HEK293T (cell line): Measurements from ENCODE around the gene CDY2B.
"Not testable (repeated sequence)": the region's sequence is repeated elsewhere in the genome, so short reads cannot be mapped to it uniquely, and the experiment has no call there.

Experiments
- ARNT ChIP-seq: fragments of 450-650 bp; IDR thresholded peaks from 2 replicates; pipeline ENCODE4 v1.6.1; 2017; ENCODE audit warnings: mild to moderate bottlenecking
- BHLHE40 ChIP-seq: fragments of 450-650 bp; IDR thresholded peaks from 2 replicates; pipeline ENCODE4 v1.6.1; 2016; ENCODE audit warnings: mild to moderate bottlenecking, moderate library complexity, borderline replicate concordance
- ELF4 ChIP-seq: fragments of 450-650 bp; IDR thresholded peaks from 2 replicates; pipeline ENCODE4 v1.6.1; 2017; ENCODE audit warnings: antibody characterized with exemption
- FOXA1 ChIP-seq: fragments of 450-650 bp; IDR thresholded peaks from 2 replicates; pipeline ENCODE4 v1.6.1; 2016; ENCODE audit warnings: mild to moderate bottlenecking
- FOXK2 ChIP-seq: fragments of 450-650 bp; IDR thresholded peaks from 2 replicates; pipeline ENCODE4 v1.6.1; 2016; ENCODE audit warnings: mild to moderate bottlenecking
- FOXM1 ChIP-seq: fragments of 450-650 bp; IDR thresholded peaks from 2 replicates; pipeline ENCODE4 v1.6.1; 2017; ENCODE audit warnings: mild to moderate bottlenecking, borderline replicate concordance
- HDGF ChIP-seq: fragments of 450-650 bp; IDR thresholded peaks from 2 replicates; pipeline ENCODE4 v1.6.1; 2017; ENCODE audit warnings: antibody characterized with exemption, borderline replicate concordance
- NFRKB ChIP-seq: fragments of 450-650 bp; IDR thresholded peaks from 2 replicates; pipeline ENCODE4 v1.6.1; 2016; ENCODE audit warnings: mild to moderate bottlenecking, moderate library complexity
- PKNOX1 ChIP-seq: fragments of 450-650 bp; IDR thresholded peaks from 2 replicates; pipeline ENCODE4 v1.6.1; 2016
- SP1 ChIP-seq: fragments of 450-650 bp; IDR thresholded peaks from 2 replicates; pipeline ENCODE4 v1.6.1; 2017
- SUZ12 ChIP-seq: fragments of 450-650 bp; IDR thresholded peaks from 2 replicates; pipeline ENCODE4 v1.6.1; 2016; ENCODE audit warnings: mild to moderate bottlenecking
- TARDBP ChIP-seq: fragments of 450-650 bp; IDR thresholded peaks from 2 replicates; pipeline ENCODE4 v1.6.1; 2016
- ZNF384 ChIP-seq: fragments of 450-650 bp; IDR thresholded peaks from 2 replicates; pipeline ENCODE4 v1.6.1; 2016

DNA sequence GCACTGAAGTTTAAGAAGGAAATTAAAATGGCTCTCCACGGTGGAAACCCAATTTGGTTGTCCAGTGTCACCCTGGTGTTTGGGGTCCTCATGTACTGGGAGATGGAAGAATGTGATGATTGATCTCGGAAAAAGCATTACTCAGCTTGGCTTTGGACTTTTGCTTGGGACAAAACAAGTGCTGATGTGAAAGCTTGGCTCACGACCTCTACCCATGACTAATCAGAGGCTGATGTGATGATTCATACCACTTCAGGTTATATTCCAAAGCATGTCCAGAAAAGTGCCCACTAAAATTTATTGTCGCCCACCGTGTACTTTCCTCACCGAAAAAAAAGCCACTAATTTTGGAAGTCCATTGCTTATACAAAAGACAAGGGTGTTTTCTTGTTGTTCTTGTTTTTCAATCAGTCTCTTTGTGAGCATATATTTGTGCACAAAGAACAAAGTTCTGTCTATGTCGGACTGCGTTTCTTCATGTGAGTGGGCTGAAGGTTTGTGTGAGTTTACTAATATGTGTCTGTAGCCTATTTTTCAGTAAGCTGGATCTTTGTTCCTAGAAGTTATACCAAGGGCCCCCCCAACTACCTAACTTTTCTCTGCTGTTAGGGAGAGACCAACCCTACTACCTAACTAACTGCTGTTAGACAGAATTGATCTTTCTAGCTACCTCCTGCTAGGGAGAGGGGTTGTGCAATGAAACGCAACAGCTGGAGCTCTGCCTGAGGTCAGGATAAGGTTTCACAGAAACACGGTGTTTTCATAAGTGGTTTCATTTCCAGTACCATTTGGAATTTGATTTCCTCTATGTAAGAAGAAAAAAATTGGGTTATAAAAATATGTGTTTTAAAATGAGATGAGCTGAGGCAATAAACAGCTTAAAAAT is 22.8 kb downstream of the CDY2B start:
- TF ChIP-seq TARDBP, SP1, FOXK2, ZNF384, ELF4, NFRKB, ARNT, BHLHE40, FOXA1, HDGF, FOXM1, SUZ12, PKNOX1: not testable (repeated sequence)
